Breast epithelium (tissue), 3 donors: ENCODE measurements around the gene CTR9.

ENCODE experiments used
- POLR2A ChIP-seq: fragments of 450-650 bp; IDR thresholded peaks from one replicate; pipeline ENCODE4 v1.6.1; 2016; ENCODE audit warnings: antibody characterized with exemption, mild to moderate bottlenecking, moderate library complexity
- TF ChIP-seq, protein P1 (sequence below), 3 donors: fragments of 450-650 bp; IDR thresholded peaks; one replicate each; pipeline ENCODE4 v1.5.1; 2016 to 2017; ENCODE audit warnings: antibody characterized with exemption in 3 of 3, mild to moderate bottlenecking in 3 of 3, moderate library complexity in 3 of 3

DNA sequence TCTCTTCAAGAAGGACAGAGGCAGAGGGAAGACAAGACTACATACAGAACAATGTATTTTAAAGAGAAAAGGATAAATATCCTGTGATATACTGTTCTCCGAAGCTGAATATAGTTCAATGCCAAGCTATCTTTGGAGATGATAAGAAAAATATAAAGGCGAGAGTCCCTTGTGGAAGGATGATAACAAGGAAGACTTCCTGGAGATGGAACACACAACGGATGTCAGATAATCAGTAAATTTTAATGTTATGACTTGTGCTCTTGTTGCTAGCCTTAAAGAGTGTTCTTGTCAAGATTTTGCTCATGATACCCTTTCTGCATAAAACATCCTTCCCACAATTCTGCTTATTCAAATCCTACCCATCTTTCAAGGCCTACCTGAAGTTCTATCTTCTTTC lies 6.8 kb upstream of the CTR9 start:
- TF ChIP-seq, protein P1, sequence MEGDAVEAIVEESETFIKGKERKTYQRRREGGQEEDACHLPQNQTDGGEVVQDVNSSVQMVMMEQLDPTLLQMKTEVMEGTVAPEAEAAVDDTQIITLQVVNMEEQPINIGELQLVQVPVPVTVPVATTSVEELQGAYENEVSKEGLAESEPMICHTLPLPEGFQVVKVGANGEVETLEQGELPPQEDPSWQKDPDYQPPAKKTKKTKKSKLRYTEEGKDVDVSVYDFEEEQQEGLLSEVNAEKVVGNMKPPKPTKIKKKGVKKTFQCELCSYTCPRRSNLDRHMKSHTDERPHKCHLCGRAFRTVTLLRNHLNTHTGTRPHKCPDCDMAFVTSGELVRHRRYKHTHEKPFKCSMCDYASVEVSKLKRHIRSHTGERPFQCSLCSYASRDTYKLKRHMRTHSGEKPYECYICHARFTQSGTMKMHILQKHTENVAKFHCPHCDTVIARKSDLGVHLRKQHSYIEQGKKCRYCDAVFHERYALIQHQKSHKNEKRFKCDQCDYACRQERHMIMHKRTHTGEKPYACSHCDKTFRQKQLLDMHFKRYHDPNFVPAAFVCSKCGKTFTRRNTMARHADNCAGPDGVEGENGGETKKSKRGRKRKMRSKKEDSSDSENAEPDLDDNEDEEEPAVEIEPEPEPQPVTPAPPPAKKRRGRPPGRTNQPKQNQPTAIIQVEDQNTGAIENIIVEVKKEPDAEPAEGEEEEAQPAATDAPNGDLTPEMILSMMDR (IDR thresholded peaks at IDR 0.05) = no peak
- no peak for TF ChIP-seq POLR2A
